Mesodermal cell (in vitro differentiated cells): ENCODE results near the gene LRRC37A.
"Not testable (repeated sequence)": the region's sequence is repeated elsewhere in the genome, so short reads cannot be mapped to it uniquely, and the experiment has no call there.

Experiments used
- H3K27ac ChIP-seq: 2 replicates; pipeline ENCODE4 v1.7.0; 2013; ENCODE audit warnings: mild to moderate bottlenecking, low read depth, low read length, moderate library complexity; ENCODE audit not compliant: severe bottlenecking
- H3K36me3 ChIP-seq: 2 replicates; pipeline ENCODE4 v1.7.1; 2013; ENCODE audit warnings: mild to moderate bottlenecking, low read length, moderate library complexity; ENCODE audit not compliant: control insufficient read depth, insufficient read depth
- H3K4me1 ChIP-seq: one replicate; pipeline ENCODE4 v1.7.1; 2013; ENCODE audit warnings: mild to moderate bottlenecking, low read length; ENCODE audit not compliant: insufficient read depth, control insufficient read depth, poor library complexity, severe bottlenecking
- H3K4me3 ChIP-seq: 2 replicates; pipeline ENCODE4 v1.7.0; 2013; ENCODE audit warnings: low read length, control low read depth, mild to moderate bottlenecking; ENCODE audit not compliant: insufficient read depth, poor library complexity, severe bottlenecking; ENCODE audit errors: extremely low read depth
- H3K9me3 ChIP-seq: 2 replicates; pipeline ENCODE4 v1.7.1; 2013; ENCODE audit warnings: mild to moderate bottlenecking, low read length, moderate library complexity; ENCODE audit not compliant: control insufficient read depth
- WGBS, 2 experiments: methylation state at CpG; one replicate each; pipeline ENCODE4 v1.1.5; 2013; ENCODE audit warnings: missing lambda C conversion rate in 2 of 2; ENCODE audit not compliant: insufficient coverage in 2 of 2; 5-methylcytosine and 5-hydroxymethylcytosine counted together

Gene LRRC37A

DNA sequence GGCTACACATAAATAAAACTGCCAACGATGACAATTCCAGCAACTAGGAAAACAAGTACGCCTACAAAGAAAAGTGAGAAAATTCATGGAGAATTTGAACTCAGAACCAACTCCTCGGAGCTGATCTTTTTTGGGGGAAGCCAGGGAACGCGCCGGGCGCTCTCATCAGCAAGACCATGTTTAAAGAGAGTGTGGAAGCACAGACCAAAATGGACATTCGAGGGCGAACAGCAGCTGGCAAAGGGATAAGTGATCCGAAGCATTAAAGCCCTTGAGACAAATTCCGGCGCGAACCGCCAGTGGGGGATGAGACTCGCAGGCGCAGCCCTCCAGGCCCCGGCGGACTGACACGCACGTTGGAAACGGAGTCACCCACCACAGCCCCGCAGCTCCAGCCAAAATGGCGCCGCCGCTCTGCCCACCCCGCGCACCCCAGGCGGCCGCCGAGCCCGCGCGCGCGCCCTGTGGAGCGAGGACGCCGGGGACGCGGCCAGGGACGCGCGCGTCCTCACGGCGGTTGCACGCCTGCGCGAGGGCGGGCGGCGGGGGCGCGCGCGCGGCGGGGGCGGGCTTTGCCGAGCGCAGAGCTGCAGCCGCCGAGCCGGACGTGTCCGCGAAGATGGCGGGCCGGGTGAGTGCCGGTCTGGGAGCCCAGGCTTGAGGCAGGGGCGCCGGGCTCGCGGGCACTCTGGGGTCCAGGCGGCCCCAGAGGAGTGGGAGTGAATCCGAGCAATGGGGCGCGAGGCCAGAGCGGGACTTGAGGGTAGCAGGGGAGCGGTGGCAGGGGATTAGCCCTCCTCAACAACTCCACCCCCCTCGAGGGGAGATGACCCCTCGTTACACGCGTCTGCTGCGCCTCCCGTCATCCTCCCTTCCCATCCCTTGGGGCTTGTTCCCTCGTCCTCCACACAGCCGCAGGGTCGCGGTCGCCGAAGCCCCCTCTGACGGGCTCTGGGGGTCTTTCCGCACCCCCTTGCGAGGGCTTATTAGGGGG lies 77.6 kb downstream of the LRRC37A start:
- H3K4me3 ChIP-seq, result not testable (repeated sequence)

DNA sequence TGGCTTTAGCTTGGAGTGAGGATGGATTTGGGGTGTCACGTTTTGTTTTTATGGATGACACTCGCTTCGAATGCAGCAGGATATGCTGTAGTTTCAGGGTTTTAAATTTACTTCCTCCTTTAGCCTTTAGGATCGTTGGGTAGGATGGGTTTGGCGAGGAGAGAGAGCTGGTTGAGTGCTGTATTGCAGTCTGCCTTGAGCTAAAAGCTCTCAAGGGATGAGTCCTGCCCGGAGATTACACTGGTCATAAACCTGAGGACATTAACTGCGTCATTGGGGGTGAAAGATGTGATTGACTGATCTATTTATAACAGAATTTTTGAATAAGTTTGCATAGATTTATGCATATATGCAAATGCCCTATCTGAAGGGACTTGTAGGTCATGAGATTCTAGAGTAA lies 78.5 kb downstream of the LRRC37A start:
- H3K27ac ChIP-seq, H3K9me3 ChIP-seq, H3K4me3 ChIP-seq, H3K4me1 ChIP-seq, H3K36me3 ChIP-seq: not testable (repeated sequence)
- no CpG with 5 or more reads among the region's 7 CpGs for WGBS, 2 experiments

More for the DNA sequence above, 77.6 kb downstream of the LRRC37A start:
- H3K9me3 ChIP-seq, H3K4me1 ChIP-seq, H3K36me3 ChIP-seq, H3K27ac ChIP-seq: not testable (repeated sequence)
- WGBS, 2 experiments, result no CpG with 5 or more reads among the region's 95 CpGs

DNA sequence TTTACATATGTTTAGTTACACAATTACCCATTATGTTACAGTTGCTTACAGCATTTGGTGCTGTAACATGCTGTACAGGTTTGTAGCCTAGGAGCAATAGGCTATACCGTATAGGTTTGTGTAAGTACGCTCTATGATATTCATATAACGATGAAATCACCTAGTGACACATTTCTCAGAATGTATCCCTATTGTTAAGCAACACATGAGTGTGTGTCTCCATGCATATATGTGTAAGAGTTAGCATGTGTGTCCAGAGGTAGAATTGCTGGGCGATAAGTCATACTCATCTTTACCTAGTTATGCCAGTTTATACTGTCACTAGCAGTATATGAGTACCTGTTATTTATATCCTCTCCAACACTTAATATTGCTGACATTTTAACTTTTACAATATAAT lies 88.2 kb downstream of the LRRC37A start:
- H3K9me3 ChIP-seq, H3K4me3 ChIP-seq, H3K4me1 ChIP-seq, H3K36me3 ChIP-seq, H3K27ac ChIP-seq: not testable (repeated sequence)
- WGBS, 2 experiments, result no CpG with 5 or more reads among the region's 4 CpGs

DNA sequence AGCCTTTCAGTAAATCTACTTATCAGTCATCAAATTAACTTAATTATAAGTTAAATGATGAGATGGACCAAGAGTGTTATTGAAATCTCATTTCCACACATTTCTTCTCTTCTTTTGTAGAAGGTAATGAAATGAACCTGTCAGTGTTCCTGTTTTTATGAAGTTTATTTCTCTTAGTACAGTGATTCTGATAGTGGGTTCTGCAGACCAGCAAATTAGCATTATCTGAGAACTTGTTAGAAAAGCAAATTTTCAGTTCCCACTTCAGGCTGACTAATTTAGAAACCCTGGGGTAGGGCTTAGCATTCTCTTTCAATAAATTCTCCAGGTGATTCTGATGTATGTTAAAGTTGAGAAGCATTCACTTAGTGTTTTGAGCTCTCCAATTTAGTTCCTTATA lies 90.6 kb downstream of the LRRC37A start:
- not testable (repeated sequence) for H3K4me3 ChIP-seq, H3K9me3 ChIP-seq, H3K27ac ChIP-seq, H3K36me3 ChIP-seq, H3K4me1 ChIP-seq
